Activated CD4-positive, CD25-positive, alpha-beta regulatory T cell treated with anti-CD3 and anti-CD28 coated beads, Interleukin-2, amount 50 U/mL, for 72 hours (primary cell): Measurements from ENCODE around the gene POLR3K.

Experiments
- DNase-seq: peaks from one replicate; pipeline ENCODE4 v3.0.0; 2021

The POLR3K gene

GRCh38 chr16:78444-79150 lies 25.2 kb upstream of the POLR3K start:
- DNase-seq: peak; percentile 50

DNA sequence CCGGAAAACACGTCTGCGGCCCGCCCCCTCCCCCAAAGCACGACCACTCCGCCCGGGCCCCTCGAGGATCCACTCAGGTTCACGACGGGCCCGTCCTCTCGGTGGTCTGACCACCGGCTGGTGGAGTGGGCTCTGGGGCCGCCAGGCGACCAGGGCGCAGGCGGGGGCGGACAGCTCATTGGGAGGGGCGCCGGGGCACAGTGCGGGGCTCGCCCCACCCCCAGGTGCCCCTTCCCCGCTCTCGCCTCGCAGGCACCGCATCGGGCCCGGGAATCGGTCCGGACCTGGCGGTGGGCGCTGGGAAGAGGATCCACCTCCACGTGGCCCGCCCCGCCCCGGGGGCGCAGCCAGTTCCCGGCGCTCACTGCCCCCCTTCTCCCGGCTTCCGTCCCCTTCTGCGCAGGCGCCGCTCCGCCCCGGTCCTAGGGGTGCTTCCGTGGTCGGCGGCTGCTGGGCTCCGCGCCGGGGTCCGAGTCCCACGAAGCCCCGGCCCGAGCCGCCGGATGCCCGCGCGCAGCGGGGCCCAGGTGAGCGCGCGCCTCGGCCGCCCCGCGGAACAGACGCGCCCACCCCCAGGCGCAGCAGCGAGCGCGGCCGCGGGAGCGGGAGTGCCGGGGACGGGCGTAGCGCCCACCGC lies 24.5 kb upstream of the POLR3K start, which contains the start of gene MPG:
TSS of gene MPG (plus strand) at position 419 of the 637 bp plus-strand sequence. CDS start at position 504, 85 bp downstream.
- peak; percentile 87 for DNase-seq

DNA sequence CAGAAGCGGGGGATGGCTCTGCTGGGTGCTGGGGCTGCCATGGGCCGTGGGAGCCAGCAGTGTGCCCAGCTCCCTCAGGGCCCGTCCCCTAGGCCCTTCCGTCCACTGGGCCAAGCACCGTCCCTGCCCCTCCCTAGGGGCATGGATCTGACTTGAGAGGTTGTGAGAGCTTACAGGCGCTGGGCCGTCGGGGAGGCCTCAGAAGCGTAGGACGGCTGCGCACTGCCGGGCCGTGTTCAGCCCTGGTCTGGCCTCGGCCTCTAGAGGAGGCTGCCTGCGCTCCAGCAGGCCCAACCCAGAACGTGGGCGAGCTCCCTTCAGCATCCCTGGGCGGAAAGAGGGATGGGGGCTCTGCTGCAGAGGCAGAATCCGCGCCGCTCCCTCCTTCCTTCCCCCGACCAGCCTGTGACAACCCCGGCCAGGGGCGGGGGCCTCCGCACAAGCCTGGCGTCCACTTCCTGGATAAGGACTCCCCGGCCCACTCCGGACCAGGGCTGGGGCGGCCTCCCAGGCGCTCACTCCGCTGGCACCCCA lies 23.9 kb upstream of the POLR3K start:
- peak; percentile 61 for DNase-seq

- DNase-seq: no peak
Observed at GRCh38 chr16:76535-77272, 23.3 kb upstream of the POLR3K start.

DNA sequence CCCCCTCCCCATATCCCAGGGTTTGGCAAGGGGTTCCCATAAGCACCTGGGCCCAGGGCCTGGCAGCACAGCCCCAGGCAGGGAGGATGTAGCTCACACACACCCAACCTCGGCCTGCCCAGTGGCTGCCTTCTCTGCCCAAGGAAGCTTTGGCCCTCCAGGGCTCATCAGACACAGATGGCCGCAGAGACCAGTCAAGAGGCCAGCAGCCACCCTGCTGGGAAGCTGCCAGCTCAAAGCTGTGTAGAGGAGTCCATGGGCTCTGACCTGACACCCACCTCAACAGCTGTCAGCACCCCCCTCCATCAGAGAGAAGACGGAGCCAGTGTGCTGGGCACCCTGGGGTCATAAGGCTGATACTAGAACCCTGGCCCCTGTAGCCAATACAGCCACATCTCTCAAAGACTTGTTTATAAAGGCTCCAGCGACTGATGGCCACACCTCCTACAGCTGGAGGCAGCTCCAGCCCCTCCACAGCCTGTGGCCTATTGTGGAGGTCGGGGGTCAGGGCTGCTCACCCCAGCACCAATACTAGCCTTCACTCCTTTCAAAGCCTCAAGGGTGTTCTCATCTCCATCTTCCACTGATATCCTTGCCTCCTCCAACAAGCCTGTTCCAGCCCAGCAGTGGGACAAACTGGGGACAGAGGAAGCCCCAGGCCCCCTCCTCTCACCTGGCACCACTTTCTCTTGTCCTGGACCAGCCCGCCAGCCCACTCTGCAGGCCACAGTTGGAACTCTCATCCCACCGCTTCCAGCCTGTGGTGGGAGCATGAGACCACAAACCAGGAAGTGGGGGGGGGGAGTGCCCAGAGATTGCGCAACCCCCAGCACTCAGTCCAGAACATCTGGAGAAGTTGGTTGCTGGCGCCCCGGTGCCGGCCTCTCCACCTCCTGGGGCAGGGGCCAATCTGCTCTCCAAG lies 22.4 kb upstream of the POLR3K start:
- DNase-seq: no peak

- DNase-seq: no peak
Observed at GRCh38 chr16:74747-75334, 21.4 kb upstream of the POLR3K start.

DNA sequence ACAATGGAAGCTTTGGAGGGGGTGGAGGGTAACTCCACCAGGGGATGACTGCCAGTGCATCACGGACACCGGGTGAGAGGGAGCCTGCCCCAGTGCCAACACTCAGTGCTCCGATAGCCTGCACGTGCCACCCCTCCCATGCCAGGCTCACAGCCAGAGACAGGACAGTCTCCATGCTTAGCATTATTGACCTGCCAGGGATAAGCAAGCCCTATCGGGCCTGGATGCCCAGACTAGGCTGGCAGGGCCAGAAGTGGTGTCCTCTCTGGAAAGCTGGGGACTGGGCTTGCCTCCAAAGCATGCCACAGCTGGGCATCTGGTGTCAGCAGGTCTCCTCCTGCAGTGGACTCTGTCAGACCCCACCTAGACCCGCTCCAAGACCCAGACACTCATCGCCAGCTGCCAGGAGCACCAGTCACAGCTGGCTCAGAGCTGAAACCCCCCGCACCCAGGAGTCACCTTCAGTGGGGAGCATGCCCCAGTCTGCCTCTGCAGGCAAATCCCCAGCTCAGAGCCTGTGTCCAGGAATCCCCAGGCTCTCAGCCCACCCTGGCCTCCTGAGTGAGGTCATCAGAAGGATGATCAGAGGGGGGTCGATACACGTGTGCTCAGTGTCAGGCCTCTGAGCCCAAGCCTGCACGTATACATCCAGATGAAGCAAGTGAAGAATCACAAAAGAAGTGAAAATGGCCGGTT lies 20.8 kb upstream of the POLR3K start:
- no peak for DNase-seq

GRCh38 chr16:72561-73548 lies 19.4 kb upstream of the POLR3K start, which contains the start of gene RHBDF1:
Gene RHBDF1 (minus strand): TSS chr16:72631. CDS start chr16:65015, 7,616 bp downstream.
- DNase-seq: no peak

DNA sequence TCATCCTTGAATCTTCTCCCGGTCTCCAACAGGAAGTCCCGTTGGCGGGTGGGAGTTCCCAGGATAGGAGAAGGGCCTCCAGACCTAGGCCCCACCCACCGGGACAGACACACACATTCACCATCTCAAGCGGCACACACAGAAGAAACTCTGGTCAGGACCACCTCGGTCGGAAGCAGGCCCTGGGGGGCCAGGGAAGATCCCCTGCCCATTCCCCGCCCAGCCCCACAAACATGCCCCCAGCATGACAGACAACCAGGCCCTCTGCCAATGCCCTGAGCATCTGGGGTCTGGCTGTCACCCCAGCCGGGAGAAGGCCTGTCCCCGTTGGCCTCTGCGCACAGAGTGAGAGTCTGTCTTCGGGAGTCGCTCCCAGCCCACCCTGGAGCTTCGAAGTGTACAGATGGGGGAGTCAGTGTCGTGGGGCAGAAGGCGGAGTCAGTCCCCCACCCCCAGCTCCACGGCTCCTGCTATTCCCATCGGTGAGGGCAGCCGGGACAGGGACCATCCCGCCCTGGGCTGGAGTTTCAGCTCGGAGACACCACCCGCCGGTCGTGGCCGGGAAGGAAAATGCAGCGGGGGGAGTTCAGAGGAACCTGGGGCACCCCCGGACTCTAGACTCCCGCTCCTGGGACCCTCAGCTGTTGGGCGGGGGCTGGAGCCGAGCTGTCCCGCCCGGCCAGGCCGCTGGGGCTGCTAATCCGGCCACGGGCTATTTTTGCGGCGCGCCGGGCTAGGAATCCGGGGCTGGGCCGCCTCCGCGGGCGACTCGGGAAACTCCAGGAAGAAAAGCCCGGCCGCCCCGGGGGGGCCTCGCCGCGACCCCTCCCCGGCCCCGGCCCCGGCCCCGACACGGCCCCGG lies 18.4 kb upstream of the POLR3K start:
- DNase-seq: no peak

GRCh38 chr16:71210-71539 lies 17.8 kb upstream of the POLR3K start:
- DNase-seq: no peak

- DNase-seq: no peak
Observed at GRCh38 chr16:69181-69580, 15.8 kb upstream of the POLR3K start.

- DNase-seq: no peak
Observed at GRCh38 chr16:67884-68789, 14.7 kb upstream of the POLR3K start.

DNA sequence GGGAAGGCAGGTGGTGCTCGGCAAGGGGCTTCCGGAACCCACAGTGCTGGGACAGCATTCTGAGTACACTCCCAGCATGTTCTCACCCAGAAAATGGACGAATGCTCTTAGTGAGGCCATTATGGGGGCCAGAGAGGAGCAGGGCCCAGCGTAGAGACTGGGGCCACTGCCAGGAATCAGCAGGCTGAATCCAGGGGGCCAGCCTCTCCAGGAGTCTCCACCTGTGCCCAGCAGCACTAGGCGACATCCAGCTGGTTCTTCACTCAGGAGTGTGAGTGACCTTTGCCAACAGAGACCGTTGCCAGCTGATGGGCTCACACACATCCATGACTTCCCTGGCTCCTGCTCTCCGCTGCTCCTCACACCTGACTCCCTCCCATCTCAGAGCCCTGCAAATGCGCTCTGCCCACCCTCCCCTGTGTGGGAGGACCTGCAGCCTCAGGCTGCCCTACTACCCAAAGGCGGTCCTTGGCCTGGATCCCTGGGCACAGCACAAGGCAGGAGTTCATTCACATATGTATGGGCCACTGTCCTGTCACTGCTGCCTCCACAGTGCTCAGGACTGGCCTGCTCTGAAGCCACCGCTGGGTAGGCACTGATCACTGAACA lies 13.9 kb upstream of the POLR3K start:
- DNase-seq: no peak

- no peak for DNase-seq
Observed at GRCh38 chr16:66309-67182, 13.1 kb upstream of the POLR3K start.

GRCh38 chr16:65745-66144 lies 12.3 kb upstream of the POLR3K start:
- DNase-seq: peak; percentile 82

DNA sequence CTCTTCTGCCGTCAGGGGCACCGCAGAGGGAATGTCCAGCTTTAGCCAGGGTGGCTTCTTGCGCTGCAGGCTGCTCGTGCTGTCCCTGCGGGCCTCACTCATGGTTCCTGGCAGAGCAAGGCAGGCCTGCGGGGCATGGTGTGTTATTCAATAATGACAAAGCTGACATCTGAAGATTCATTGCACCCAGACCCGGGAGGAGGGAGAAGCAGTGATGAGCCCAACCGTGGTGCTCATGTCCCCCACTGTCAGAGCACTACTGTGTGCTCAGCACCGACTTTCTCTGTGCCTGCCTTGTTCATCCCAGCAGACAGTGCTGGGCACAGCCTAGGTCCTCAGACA lies 11.5 kb upstream of the POLR3K start:
- DNase-seq: no peak
